ENCODE results near the gene TRPT1. TPM values are rescaled to one million over a fixed set of nuclear protein-coding genes. Genes with fewer than 3 reads are reported as not detected.

Gene TRPT1
- total and polyA plus RNA-seq, 9 of the 15 experiments (the other 6 are each of a cell fraction or from before 2014, with no cell fraction given) = 4.6 to 41.7 (median 23.1) TPM

DNA sequence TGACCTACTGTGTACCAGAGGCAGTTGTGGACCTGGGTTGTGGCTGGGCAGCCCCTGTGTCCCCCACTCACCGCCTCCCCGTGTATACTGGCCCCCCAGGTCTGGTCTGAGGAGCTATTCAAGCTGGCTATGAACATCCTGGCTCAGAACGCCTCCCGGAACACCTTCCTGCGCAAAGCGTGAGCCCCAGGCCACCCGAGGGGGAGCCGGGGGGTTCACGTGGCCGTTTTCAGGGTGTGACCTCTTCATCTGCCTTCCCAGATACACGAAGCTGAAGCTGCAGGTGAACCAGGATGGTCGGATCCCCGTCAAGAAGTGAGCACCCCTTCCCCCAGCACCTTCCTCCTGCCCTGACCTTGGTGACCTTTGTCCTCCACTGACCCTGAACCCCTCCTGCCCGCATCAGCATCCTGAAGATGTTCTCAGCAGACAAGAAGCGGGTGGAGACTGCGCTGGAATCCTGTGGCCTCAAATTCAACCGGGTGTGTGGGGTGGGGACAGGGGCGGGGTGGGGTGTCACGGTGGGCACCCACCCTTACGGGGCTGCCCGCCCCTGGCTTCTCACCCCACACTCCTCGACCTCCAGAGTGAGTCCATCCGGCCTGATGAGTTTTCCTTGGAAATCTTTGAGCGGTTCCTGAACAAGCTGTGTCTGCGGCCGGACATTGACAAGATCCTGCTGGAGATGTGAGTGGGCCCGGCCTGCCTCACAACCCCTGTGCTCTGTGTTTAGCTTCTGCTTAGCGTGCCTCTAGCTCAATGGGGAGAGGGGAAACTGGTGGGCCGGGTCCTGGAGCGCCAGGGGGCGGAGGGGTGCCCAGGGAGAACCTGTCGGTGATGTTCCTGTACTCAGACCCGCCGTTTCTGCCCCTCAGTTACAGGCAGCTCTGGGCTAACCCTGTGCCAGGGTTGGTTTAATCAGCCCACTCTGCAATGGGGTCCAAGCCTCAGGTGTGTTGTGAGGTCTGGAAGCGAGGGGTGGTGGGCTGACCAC is 29.4 kb upstream of the TRPT1 start:
- Histone ChIP-seq H3K4me2 (ENCODE audit: insufficient read depth, low read length) (no peak overlapping the region), H3K79me2 (ENCODE audit: control insufficient read depth, insufficient read depth, low read length) (peaks cover 27% of the 10 kb centered on the region), H3K9me3 (replicated peaks; ENCODE audit: control insufficient read depth, insufficient read depth, low read depth, low read length) (no peaks in the 10 kb centered on the region), H3K9ac (ENCODE audit: insufficient read depth in 1 of 2, low read depth in 2 of 2, low read length in 2 of 2) (peak overlapping the region in 1 of 2 experiments; percentile 66; a peak in 2 of 4 replicates), H3K9me1 (ENCODE audit: control insufficient read depth, insufficient read depth, low read length) (no peaks in the 10 kb centered on the region), H3K4me1 (replicated peaks in 1 of 2; ENCODE audit: control insufficient read depth in 2 of 2, insufficient read depth in 2 of 2, low read length in 2 of 2) (peaks cover 9 to 69% of the 10 kb centered on the region in 2 experiments; a peak in 4 of 5 replicates), H4K20me1 (replicated peaks; ENCODE audit: control insufficient read depth, insufficient read depth, low read length) (peaks cover 11% of the 10 kb centered on the region), H3K27me3 (ENCODE audit: control insufficient read depth in 2 of 2, insufficient read depth in 2 of 2, low read length in 2 of 2) (no peaks in the 10 kb centered on the region), H3K27ac (ENCODE audit: extremely low read depth, low read depth, low read length) (no peak overlapping the region), H3K36me3 (ENCODE audit: control insufficient read depth, insufficient read depth, low read length) (peaks cover 66% of the 10 kb centered on the region), H2AFZ (ENCODE audit: low read depth, low read length) (no peak overlapping the region), H3K4me3 (no peak overlapping the region)
- FAIRE-seq = no peak
- in situ Hi-C loops (cut with MboI) = no loop called here
- no peak for ATAC-seq
- no TSS peak for BruUV-seq (replicated peaks)
- no peak for DNase-seq (ENCODE audit: extremely low read depth in 1 of 4, low spot score in 3 of 4)
- TF ChIP-seq NCOA2 (IDR thresholded peaks at IDR 0.05; ENCODE audit: partially characterized antibody in 2 of 2) (no peak), RBFOX2 (IDR thresholded peaks at IDR 0.05; ENCODE audit: low read depth, low read length) (peak; percentile 2), NR2C2 (CRISPR knock-in tag; IDR thresholded peaks at IDR 0.05) (no peak), NR2C2 (tag; IDR thresholded peaks at IDR 0.05) (no peak), ZKSCAN8 (CRISPR knock-in tag; IDR thresholded peaks at IDR 0.05) (no peak), MTA1 (IDR thresholded peaks at IDR 0.05; ENCODE audit: borderline replicate concordance) (no peak), ZSCAN29 (IDR thresholded peaks at IDR 0.05) (no peak)
- TF ChIP-seq, protein P1, sequence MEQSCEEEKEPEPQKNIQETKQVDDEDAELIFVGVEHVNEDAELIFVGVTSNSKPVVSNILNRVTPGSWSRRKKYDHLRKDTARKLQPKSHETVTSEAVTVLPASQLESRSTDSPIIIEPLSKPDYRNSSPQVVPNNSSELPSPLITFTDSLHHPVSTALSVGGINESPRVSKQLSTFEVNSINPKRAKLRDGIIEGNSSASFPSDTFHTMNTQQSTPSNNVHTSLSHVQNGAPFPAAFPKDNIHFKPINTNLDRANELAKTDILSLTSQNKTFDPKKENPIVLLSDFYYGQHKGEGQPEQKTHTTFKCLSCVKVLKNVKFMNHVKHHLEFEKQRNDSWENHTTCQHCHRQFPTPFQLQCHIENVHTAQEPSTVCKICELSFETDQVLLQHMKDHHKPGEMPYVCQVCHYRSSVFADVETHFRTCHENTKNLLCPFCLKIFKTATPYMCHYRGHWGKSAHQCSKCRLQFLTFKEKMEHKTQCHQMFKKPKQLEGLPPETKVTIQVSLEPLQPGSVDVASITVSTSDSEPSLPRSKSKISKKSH (CRISPR knock-in tag; IDR thresholded peaks at IDR 0.05) = no peak
- ChIA-PET CTCF (ENCODE audit: low intra/inter-chr PET ratio) (no interaction called here), POLR2A (interaction anchor here (0.9 to 4.4 kb wide), 4 partner anchors 9 to 49 kb away, joined by 3 to 43 read pairs (median 4); partner anchors contain the start of gene FERMT3)
- 88% methylated on average over 28 of the region's 35 CpGs for WGBS (ENCODE audit: insufficient coverage, low coverage, missing lambda C conversion rate)
- intact Hi-C loops (cut with micrococcal nuclease) = no loop called here
